HG03175 (cell line): ENCODE results near the gene CANT1.
A peak's percentile ranks its signal among the peaks of the same experiment; 100 is the strongest.

Experiments used
- ATAC-seq: cut with Tn5 transposase; IDR thresholded peaks from one replicate; pipeline ENCODE4 v1.9.1; 2021; ENCODE audit warnings: mild to moderate bottlenecking, moderate library complexity; ENCODE audit not compliant: unreplicated experiment

CANT1 gene

GRCh38 chr17:79009397-79010303 is at the start of gene CANT1:
Gene CANT1, minus strand, starts transcription at chr17:79009764. Its CDS starts 12,142 bp downstream, at chr17:78997622.
- ATAC-seq: peak; percentile 94

DNA sequence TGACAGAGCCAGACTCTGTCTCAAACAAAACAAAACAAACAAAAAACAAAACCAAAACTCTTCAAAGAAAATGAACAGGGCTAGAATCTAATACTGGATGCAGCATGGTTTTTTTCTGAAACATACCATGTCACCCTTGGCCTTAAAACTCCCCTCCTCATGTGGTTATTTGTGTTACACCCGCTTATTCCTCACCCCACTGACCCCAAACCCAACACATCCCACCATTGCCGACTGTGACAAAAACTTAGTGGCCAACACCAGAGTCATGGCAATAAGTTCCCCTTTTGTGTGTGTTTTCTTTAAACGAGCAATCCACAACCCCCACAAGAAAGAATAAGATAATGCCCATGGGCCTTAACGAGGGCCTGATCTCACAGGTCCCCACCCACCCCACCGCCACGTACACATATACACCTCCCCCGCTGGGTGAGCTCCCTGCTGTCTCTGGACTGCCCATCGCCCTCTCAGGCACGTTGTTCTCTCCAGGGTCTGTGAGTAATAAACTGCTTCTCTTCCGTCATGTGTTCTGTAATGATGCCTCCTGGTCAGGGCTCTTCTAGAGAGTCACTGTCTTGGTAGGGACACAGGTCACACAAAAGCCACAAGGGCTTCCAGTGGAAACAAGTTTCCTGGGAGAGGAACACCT is 48.3 kb upstream of the CANT1 start:
- ATAC-seq: no peak

DNA sequence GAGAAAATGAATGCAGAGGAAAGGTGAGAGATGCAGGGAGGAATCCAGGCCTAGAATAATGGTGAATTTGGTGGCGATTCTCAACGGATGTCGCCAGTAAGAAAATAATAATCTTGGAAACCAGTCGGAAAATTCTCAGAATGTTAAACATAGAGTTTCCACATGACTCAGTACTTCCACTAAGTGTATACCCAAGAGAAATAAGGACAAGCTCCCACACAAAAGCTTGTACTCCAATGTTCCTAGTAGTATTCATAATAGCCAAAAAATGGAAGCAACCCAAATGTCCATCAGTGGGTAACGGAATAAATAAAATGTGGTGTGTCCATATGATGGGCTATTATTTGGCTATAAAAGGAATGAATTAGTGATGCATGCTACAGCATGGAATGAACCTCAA is 45.6 kb upstream of the CANT1 start:
- no peak for ATAC-seq

DNA sequence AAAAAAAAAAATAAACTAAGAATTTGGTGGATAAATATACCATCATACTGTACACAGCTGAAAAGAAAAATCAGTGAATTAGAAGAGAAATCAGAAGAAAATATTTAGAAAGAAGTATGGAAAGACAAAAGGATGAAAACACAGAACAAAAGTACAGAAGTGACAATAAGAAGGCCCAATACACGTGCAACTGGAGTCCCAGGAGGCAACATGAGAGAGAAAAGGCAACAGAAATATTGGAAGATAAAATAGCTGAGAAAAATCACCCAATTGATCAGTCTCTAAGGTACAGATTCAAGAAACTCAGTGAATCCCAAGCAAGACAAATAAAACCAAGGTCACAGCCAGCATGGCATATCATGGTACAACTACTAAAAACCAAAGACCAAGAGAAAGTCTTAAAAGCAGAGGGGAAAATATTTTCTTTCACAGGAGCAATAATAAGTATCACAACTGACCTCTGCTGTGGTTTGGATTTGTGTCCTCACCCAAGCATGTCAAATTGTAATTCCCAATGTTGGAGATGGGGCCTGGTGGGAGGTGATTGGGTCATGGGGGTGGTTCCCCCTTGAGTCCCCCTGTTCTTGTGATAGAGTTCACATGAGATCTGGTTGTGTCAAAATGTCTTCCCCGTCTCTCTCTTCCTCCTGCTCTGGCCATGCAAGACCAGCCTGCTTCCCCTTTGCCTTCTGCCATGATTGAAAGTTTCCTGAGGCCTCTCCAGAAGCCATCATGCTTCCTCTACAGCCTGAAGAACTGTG is 44.8 kb upstream of the CANT1 start:
- ATAC-seq: no peak

DNA sequence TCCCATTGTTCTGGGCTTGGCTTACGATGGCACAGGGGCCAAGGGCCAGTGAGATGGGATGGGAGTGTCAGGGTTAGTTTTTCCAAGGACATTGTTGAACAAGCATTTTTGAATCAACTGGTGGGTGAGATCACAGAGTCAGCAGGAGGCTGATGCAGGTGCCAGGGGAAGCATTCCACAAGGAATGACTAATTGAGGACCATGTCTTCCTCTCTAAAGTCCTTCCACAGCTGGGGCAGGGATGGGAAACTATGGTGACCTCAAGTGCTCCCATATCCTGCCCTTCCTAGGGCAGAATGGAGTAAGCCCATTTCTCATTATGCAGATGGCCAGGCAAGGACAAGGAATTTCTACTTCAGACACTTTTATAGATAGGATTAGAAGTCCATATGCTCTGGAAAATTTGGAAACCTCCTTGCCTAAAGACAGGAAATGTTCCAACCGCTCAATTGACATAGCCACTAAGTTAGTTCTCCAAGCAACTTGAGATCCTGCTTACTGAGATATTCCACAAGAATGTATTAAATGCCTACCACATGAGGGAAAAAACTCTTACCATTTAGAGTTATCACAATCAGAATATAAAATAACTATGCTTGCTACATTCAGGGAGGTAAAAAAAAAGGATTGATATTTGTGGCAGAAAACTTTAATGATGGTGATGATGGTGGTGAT is 43.8 kb upstream of the CANT1 start:
- no peak for ATAC-seq

- no peak for ATAC-seq
Observed at GRCh38 chr17:79052131-79052530, 42.6 kb upstream of the CANT1 start.

DNA sequence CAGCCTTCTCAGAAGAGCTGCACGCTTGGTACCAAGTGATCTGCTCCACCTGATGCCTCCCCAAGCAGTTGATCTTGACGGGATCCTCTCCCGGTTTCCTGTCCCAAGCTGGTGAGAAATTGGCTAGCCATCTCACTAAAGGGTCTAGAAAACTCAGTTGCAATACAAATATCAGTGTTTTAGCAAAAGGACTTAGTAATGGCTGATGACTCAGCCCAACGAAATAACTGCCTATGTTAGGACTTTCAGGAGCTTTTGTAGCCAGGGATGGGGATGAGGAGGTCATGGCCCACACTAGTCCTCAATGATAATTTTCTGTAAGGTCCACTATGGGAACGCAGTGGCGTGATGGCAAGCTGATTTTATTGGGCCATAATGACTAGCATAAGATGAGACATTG is 41.7 kb upstream of the CANT1 start:
- ATAC-seq: no peak

- ATAC-seq: no peak
Observed at GRCh38 chr17:79050551-79050950, 41.0 kb upstream of the CANT1 start.

- ATAC-seq: no peak
Observed at GRCh38 chr17:79049821-79050220, 40.3 kb upstream of the CANT1 start.

DNA sequence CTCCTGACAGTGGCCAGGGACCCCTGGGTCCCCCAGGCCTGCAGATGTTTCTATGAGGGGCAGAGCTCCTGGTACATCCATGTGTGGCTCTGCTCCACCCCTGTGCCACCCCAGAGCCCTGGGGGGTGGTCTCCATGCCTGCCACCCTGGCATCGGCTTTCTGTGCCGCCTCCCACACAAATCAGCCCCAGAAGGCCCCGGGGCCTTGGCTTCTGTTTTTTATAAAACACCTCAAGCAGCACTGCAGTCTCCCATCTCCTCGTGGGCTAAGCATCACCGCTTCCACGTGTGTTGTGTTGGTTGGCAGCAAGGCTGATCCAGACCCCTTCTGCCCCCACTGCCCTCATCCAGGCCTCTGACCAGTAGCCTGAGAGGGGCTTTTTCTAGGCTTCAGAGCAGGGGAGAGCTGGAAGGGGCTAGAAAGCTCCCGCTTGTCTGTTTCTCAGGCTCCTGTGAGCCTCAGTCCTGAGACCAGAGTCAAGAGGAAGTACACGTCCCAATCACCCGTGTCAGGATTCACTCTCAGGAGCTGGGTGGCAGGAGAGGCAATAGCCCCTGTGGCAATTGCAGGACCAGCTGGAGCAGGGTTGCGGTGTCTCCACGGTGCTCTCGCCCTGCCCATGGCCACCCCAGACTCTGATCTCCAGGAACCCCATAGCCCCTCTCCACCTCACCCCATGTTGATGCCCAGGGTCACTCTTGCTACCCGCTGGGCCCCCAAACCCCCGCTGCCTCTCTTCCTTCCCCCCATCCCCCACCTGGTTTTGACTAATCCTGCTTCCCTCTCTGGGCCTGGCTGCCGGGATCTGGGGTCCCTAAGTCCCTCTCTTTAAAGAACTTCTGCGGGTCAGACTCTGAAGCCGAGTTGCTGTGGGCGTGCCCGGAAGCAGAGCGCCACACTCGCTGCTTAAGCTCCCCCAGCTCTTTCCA is 39.5 kb upstream of the CANT1 start:
- ATAC-seq: no peak

DNA sequence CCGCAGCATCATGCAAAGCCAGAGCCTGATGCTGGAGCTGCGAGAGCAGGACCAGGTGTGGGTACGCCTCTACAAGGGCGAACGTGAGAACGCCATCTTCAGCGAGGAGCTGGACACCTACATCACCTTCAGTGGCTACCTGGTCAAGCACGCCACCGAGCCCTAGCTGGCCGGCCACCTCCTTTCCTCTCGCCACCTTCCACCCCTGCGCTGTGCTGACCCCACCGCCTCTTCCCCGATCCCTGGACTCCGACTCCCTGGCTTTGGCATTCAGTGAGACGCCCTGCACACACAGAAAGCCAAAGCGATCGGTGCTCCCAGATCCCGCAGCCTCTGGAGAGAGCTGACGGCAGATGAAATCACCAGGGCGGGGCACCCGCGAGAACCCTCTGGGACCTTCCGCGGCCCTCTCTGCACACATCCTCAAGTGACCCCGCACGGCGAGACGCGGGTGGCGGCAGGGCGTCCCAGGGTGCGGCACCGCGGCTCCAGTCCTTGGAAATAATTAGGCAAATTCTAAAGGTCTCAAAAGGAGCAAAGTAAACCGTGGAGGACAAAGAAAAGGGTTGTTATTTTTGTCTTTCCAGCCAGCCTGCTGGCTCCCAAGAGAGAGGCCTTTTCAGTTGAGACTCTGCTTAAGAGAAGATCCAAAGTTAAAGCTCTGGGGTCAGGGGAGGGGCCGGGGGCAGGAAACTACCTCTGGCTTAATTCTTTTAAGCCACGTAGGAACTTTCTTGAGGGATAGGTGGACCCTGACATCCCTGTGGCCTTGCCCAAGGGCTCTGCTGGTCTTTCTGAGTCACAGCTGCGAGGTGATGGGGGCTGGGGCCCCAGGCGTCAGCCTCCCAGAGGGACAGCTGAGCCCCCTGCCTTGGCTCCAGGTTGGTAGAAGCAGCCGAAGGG is 38.6 kb upstream of the CANT1 start:
- ATAC-seq: no peak

- no peak for ATAC-seq
Observed at GRCh38 chr17:79047291-79047920, 37.8 kb upstream of the CANT1 start.

DNA sequence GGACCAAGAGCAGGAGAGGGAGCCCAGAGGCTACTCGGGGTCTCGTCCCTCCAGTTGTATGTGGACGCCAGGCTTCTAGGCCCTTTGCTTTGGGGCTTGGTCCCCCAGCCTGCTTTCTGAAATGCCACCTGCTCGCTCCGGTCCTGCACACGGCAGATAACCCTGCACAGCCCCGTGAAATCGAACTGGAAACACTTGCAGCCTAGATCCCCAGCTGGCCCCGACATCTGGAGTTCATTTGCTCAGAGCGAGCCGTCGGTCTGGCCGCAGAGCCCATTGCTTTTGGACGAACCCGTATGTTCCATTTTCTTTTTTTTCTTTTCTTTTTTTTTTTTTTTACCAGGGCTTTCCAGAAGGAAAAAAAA is 37.3 kb upstream of the CANT1 start:
- ATAC-seq: no peak

DNA sequence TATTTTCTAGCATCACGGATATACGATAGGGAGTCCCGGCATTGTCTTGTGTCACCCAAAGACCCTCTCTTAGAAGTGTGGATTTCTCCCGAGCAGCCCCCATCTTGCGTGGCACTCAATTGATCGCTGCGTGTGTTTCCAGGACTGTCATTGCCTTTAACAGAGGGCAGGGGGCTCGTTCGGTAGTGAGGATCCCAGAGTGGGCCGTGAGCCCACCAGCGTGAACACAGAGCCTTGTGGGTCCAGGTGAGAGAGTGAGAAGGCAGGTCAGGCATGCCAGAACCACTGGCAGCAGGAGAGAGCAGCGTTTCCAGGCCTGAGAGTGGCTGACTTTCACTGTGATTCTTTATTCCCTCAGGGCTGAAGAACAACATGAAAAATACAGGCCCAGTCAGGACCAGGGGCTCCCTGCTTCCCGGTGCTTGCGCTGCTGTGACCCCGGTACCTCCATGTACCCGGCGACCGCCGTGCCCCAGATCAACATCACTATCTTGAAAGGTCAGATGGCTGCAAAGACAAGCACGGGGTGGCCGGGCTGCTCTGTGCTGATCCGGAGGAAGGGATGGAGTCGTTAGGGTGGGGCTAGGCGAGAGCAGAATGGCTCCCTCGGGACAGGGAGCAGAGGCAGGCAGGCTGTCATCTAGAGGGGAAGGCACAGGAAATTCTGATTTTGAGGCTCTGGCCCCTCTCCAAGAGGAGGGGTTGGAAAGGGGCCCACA is 36.8 kb upstream of the CANT1 start:
- ATAC-seq: no peak

DNA sequence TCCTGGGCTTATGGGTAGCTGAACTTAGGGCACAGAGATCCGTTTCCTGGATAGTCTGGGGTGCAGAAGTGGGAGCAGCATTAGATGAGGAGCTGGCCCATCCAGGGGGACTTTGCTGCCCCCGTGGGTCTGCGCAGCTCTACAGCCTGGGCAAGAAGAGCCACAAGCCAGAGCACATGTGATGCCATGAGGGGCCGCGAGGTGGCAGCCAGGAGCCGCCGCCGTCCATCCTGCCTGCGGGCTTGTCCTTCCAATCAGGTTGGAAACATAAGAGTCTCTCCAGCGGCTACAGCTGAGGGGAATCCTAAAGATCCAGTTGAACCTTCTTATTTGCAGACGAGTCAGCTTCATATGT is 36.3 kb upstream of the CANT1 start:
- no peak for ATAC-seq

- no peak for ATAC-seq
Observed at GRCh38 chr17:79045001-79045729, 35.6 kb upstream of the CANT1 start.

DNA sequence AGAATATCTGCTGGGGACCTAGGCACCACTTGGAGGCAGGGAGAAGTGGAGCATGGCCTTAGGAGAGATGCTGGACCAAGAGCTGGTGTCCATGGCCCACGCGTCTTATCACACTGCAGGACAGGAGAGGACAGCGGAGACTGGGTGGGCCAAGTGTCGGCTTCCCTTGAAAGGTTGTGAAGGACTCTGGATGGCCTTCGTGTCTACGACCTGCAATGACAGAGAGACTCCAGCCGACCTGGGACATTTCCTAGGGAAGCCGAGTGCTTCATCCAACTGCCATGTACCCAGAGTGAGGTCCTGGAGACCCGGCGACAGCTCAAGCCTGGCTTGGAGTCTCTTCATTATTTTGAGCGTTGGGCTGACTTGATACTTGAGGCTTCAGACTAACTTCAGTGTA is 34.9 kb upstream of the CANT1 start:
- no peak for ATAC-seq
